DMS 273 (cell line): ENCODE measurements around the gene PTH.

Experiments
- DNase-seq: peaks from one replicate; lab custom pipeline; 2025; ENCODE audit not compliant: unreplicated experiment; lab: John Stamatoyannopoulos, UW

Gene PTH

GRCh38 chr11:13449522-13449921 lies 46.3 kb downstream of the PTH start:
- no peak for DNase-seq

GRCh38 chr11:13448876-13449275 lies 46.9 kb downstream of the PTH start:
- DNase-seq: no peak

- no peak for DNase-seq
Observed at GRCh38 chr11:13446444-13446843, 49.4 kb downstream of the PTH start.

GRCh38 chr11:13445588-13445987 lies 50.2 kb downstream of the PTH start:
- DNase-seq: no peak
